ENCODE data around the gene KCNB1. TPM values are rescaled to one million over a fixed set of nuclear protein-coding genes. Genes with fewer than 3 reads are reported as not detected.

KCNB1 gene
- total and polyA plus RNA-seq, 11 donors, result 0.72 to 4.9 (median 1.3) TPM

DNA sequence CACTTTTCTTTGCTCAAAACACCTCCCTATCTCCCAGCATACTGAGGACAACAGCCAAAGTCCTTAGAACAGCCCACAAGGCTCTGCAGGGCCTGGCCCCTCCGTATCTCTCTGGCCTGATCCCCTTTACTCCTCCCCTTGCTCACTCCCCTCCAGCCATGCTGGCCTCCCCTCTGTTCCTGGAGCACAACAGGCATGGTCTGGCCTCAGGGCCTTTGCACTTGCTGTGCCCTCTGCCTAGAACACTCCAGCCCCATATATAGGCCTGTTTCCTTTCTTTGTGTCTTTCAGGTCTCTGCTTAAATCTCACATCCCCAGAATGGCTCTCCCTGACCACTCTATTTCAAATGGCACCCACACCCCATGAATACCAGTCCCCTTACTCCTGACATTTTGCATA, 62.7 kb downstream of the KCNB1 start:
- no peak overlapping the region for H3K4me3 ChIP-seq
- no peaks in the 10 kb centered on the region for H3K27me3 ChIP-seq
- intact Hi-C loops (cut with DNase I), result no loop called here
- no peak for TF ChIP-seq POLR2A (IDR thresholded peaks at IDR 0.05)
- TF ChIP-seq, protein P1, sequence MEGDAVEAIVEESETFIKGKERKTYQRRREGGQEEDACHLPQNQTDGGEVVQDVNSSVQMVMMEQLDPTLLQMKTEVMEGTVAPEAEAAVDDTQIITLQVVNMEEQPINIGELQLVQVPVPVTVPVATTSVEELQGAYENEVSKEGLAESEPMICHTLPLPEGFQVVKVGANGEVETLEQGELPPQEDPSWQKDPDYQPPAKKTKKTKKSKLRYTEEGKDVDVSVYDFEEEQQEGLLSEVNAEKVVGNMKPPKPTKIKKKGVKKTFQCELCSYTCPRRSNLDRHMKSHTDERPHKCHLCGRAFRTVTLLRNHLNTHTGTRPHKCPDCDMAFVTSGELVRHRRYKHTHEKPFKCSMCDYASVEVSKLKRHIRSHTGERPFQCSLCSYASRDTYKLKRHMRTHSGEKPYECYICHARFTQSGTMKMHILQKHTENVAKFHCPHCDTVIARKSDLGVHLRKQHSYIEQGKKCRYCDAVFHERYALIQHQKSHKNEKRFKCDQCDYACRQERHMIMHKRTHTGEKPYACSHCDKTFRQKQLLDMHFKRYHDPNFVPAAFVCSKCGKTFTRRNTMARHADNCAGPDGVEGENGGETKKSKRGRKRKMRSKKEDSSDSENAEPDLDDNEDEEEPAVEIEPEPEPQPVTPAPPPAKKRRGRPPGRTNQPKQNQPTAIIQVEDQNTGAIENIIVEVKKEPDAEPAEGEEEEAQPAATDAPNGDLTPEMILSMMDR (IDR thresholded peaks at IDR 0.05), result no peak
- no peaks in the 10 kb centered on the region for H3K36me3 ChIP-seq
- H3K9me3 ChIP-seq, result no peaks in the 10 kb centered on the region
- WGBS, 4 donors, result 73 to 84% (median 79%) methylated on average over 1 of the region's 1 CpG
- peak overlapping the region in 8 of 12 donors; percentile 12 to 87 (median 35) for H3K27ac ChIP-seq
- H3K4me1 ChIP-seq, result peaks cover 0 to 43% (median 12%) of the 10 kb centered on the region in 12 donors
- ATAC-seq (no peak), DNase-seq (no peak)

DNA sequence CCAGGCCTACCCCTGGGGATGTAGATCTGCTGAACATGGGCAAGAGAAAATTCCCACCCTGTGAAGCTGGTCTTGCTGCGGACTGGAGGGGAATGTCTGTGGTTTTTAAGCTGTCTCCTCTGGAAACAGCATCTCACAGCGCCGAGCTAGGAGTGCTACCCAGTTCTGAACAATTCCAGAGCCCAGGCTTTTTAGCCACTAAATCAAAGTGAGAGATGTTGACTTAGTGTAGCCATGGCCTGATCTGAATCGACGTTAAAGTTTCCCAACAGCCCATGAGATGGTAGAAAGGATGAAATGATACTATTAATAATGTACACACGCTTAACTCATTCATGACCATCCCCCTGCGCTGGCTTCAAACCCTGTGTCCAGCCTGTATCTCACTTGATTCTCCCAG, 63.7 kb downstream of the KCNB1 start:
- ATAC-seq (no peak), DNase-seq (peak in 1 of 5 donors; percentile 41)
- no peaks in the 10 kb centered on the region for H3K27me3 ChIP-seq
- H3K4me3 ChIP-seq, result no peak overlapping the region
- WGBS, 4 donors, result 63 to 85% (median 72%) methylated on average over 5 to 7 of the region's 7 CpGs
- H3K36me3 ChIP-seq, result no peaks in the 10 kb centered on the region
- peak overlapping the region in 6 of 12 donors; percentile 12 to 87 (median 38) for H3K27ac ChIP-seq
- intact Hi-C loops (cut with DNase I), result no loop called here
- TF ChIP-seq POLR2A (IDR thresholded peaks at IDR 0.05), result no peak
- TF ChIP-seq, protein P1 (IDR thresholded peaks at IDR 0.05), result no peak
- no peaks in the 10 kb centered on the region for H3K9me3 ChIP-seq
- peaks cover 0 to 34% (median 11%) of the 10 kb centered on the region in 12 donors for H3K4me1 ChIP-seq

DNA sequence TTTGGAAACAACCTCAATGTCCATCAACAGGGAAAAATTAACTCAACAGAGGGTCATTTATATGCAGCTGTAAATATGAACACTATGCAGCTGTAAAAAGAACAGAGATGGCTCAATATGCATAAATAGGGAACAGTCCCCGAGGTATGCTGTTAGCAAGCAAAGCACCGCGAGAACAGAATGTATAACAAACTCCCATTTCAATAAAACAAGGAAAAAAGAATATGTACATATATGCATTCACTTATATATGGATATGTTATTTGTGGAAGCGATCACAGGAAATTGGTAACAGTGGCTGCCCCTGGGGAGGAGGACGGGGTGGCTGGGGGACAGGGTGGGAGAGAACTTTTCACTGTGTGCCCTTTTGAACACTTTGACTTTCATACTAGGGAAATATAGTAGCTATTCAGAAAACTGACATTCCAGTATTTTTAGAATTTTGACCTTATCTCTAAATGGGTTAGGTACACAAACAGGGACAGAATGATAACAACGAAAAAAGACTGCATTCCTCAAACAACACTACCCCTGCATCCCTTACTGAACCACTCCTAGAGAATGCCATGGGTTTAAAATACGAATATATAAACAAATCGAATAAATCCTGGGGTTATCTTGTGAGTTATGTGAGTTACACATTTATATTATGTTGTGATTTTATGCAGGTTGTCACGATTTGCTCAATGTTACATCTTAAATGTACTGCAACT, 64.5 kb downstream of the KCNB1 start:
- peak overlapping the region in 3 of 12 donors; percentile 16 to 87 (median 36) for H3K27ac ChIP-seq

DNA sequence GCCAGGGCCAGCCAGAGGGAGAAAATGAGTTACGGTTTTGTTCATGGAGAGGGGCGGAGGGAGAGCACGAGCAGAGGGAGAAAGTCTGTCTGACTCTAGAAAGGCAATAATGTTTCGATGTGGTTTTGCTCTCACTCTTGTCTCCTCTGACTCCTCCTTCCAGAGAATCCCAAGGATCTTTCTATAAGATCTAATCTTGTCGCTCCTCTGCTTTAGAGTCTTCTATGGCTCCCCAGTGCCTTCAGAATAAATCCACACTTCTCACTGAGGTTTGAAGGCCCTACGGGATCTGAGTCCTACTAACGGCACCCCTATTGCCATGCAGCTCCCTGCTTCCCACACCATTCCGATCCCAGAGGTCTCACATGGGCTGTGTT, 66.8 kb downstream of the KCNB1 start:
- ATAC-seq, result no peak
- no peaks in the 10 kb centered on the region for H3K36me3 ChIP-seq
- 89 to 91% (median 91%) methylated on average over 8 of the region's 8 CpGs for WGBS, 4 donors
- TF ChIP-seq POLR2A (IDR thresholded peaks at IDR 0.05), result no peak
- TF ChIP-seq, protein P1 (IDR thresholded peaks at IDR 0.05), result no peak
- peak overlapping the region in 1 of 12 donors; percentile 87 for H3K27ac ChIP-seq
- H3K4me3 ChIP-seq, result no peak overlapping the region
- H3K4me1 ChIP-seq, result peaks cover 0 to 11% (median under 1%) of the 10 kb centered on the region in 12 donors
- no peaks in the 10 kb centered on the region for H3K27me3 ChIP-seq
- intact Hi-C loops (cut with DNase I), result no loop called here
- H3K9me3 ChIP-seq, result no peaks in the 10 kb centered on the region
- DNase-seq, result no peak

More for the DNA sequence above, 64.5 kb downstream of the KCNB1 start:
- ATAC-seq (no peak), DNase-seq (no peak)
- H3K4me3 ChIP-seq, result no peak overlapping the region
- no peak for TF ChIP-seq POLR2A (IDR thresholded peaks at IDR 0.05)
- TF ChIP-seq, protein P1 (IDR thresholded peaks at IDR 0.05), result no peak
- H3K36me3 ChIP-seq, result no peaks in the 10 kb centered on the region
- no peaks in the 10 kb centered on the region for H3K9me3 ChIP-seq
- 72 to 74% (median 73%) methylated on average over 9 of the region's 9 CpGs for WGBS, 4 donors
- H3K4me1 ChIP-seq, result peaks cover 0 to 31% (median 11%) of the 10 kb centered on the region in 12 donors
- no peaks in the 10 kb centered on the region for H3K27me3 ChIP-seq
- intact Hi-C loops (cut with DNase I), result no loop called here

All from heart left ventricle (tissue), 16 donors.